GM13977 (cell line): ENCODE measurements around the gene SUPV3L1.

Experiments used
- DNase-seq: peaks from one replicate; pipeline ENCODE4 v3.0.0; 2012; ENCODE audit warnings: low spot score
- CTCF ChIP-seq: IDR thresholded peaks from 2 replicates; pipeline ENCODE4 v1.5.1; 2012; ENCODE audit warnings: mild to moderate bottlenecking, control low read depth; ENCODE audit not compliant: insufficient read depth; ENCODE audit errors: extremely low read depth, missing control alignments
- in situ Hi-C: fragments of 300-500 bp; cut with MboI; formaldehyde crosslinking; loops from one replicate; pipeline ENCODE4 v1.12.0; 2022; ENCODE audit warnings: low sequenced_read_pairs, low pct_unique_long_range_greater_than_20kb, mixed read lengths, inconsistent platforms; ENCODE audit not compliant: unreplicated experiment

The SUPV3L1 gene

GRCh38 chr10:69226919-69227450, 47.0 kb downstream of the SUPV3L1 start:
- no peak for TF ChIP-seq CTCF
- in situ Hi-C loops = no loop called here
- no peak for DNase-seq

- DNase-seq = no peak
- in situ Hi-C loops = no loop called here
- TF ChIP-seq CTCF = no peak
Observed at GRCh38 chr10:69228151-69228550, 48.1 kb downstream of the SUPV3L1 start.

GRCh38 chr10:69229616-69229916, 49.5 kb downstream of the SUPV3L1 start:
- no peak for DNase-seq
- in situ Hi-C loops = no loop called here
- no peak for TF ChIP-seq CTCF

- in situ Hi-C loops = loop anchor here (5.0 kb wide), 1 partner anchor 157 kb away; no protein-coding TSS in a partner anchor
- no peak for DNase-seq
- no peak for TF ChIP-seq CTCF
Observed at GRCh38 chr10:69230128-69230527, 50.1 kb downstream of the SUPV3L1 start.

GRCh38 chr10:69232252-69232651, 52.2 kb downstream of the SUPV3L1 start:
- in situ Hi-C loops = loop anchor here (5.0 kb wide), 1 partner anchor 155 kb away; no protein-coding TSS in a partner anchor
- no peak for DNase-seq
- no peak for TF ChIP-seq CTCF

GRCh38 chr10:69232736-69233480, 52.9 kb downstream of the SUPV3L1 start:
- DNase-seq = no peak
- TF ChIP-seq CTCF = no peak
- in situ Hi-C loops = loop anchor here (5.0 kb wide), 1 partner anchor 154 kb away; no protein-coding TSS in a partner anchor
